OCI-LY7 (cell line): ENCODE measurements around the gene KLHDC10. TPM values are rescaled to one million over a fixed set of nuclear protein-coding genes. Genes with fewer than 3 reads are reported as not detected.

Source experiments
- BruUV-seq: library from RNA; stranded (reverse); fragments of 400-500 nt; replicated peaks from 2 replicates; lab custom pipeline; 2021; lab: Mats Ljungman, UMichigan
- CTCF ChIA-PET: fragments of 300-600 bp; sonication (Branson Sonifier 250); formaldehyde crosslinking; loops from one replicate; lab custom pipeline; 2022; ENCODE audit warnings: antibody characterized with exemption; ENCODE audit not compliant: unreplicated experiment; lab: Charles Lee
- POLR2A ChIA-PET: fragments of 300-600 bp; sonication (Branson Sonifier 250); formaldehyde crosslinking; loops from one replicate; lab custom pipeline; 2022; ENCODE audit warnings: antibody characterized with exemption; lab: Charles Lee
- DNase-seq: peaks from one replicate; pipeline ENCODE4 v3.0.0-alpha.2; 2015; ENCODE audit warnings: low spot score
- H2AFZ ChIP-seq: fragments of 200-600 bp; sonication (generic), shearing (Covaris generic); 2 replicates; pipeline ENCODE4 v1.6.1; 2014; ENCODE audit warnings: mild to moderate bottlenecking, antibody characterized with exemption, low read length, moderate library complexity
- H3K27ac ChIP-seq: fragments of 200-600 bp; sonication (generic); 2 replicates; pipeline ENCODE4 v1.5.1; 2014; ENCODE audit warnings: mixed run types, low read depth, mild to moderate bottlenecking, moderate library complexity, low read length, inconsistent platforms; ENCODE audit not compliant: poor library complexity, severe bottlenecking
- H3K36me3 ChIP-seq: fragments of 200-600 bp; sonication (generic); 2 replicates; pipeline ENCODE4 v1.6.1; 2014; ENCODE audit warnings: mild to moderate bottlenecking, antibody characterized with exemption, low read length, moderate library complexity, mixed read lengths; ENCODE audit not compliant: insufficient read depth
- H3K4me1 ChIP-seq: fragments of 200-600 bp; sonication (generic); 2 replicates; pipeline ENCODE4 v1.5.1; 2014; ENCODE audit warnings: mild to moderate bottlenecking, low read length; ENCODE audit not compliant: insufficient read depth, poor library complexity, severe bottlenecking
- H3K4me2 ChIP-seq: fragments of 200-600 bp; sonication (generic); 2 replicates; pipeline ENCODE4 v1.6.1; 2014; ENCODE audit warnings: mild to moderate bottlenecking, low read length
- H3K4me3 ChIP-seq: fragments of 200-600 bp; sonication (generic); 2 replicates; pipeline ENCODE4 v1.5.1; 2014; ENCODE audit warnings: mild to moderate bottlenecking, low read depth, low read length; ENCODE audit not compliant: poor library complexity, severe bottlenecking
- H3K79me2 ChIP-seq: fragments of 200-600 bp; sonication (generic); 2 replicates; pipeline ENCODE4 v1.6.1; 2016; ENCODE audit warnings: low read depth, mild to moderate bottlenecking, low read length, moderate library complexity, mixed read lengths; ENCODE audit not compliant: insufficient read depth
- H3K9me2 ChIP-seq: fragments of 200-600 bp; sonication (generic); 2 replicates; pipeline ENCODE4 v1.6.1; 2016; ENCODE audit warnings: mild to moderate bottlenecking, low read length, mixed read lengths; ENCODE audit not compliant: insufficient read depth
- H3K9me3 ChIP-seq: fragments of 200-600 bp; sonication (generic); 2 replicates; pipeline ENCODE4 v1.6.1; 2014; ENCODE audit warnings: mild to moderate bottlenecking, mixed run types, low read length, mixed read lengths
- H4K20me1 ChIP-seq: fragments of 200-600 bp; sonication (generic); 2 replicates; pipeline ENCODE4 v1.6.1; 2014; ENCODE audit warnings: mild to moderate bottlenecking, antibody characterized with exemption, low read length, moderate library complexity, mixed read lengths; ENCODE audit not compliant: insufficient read depth
- EZH2phosphoT487 ChIP-seq: fragments of 200-600 bp; sonication (generic); IDR thresholded peaks from 2 replicates; pipeline ENCODE4 v1.6.1; 2018; ENCODE audit warnings: low read depth, borderline replicate concordance, mild to moderate bottlenecking, mixed run types, antibody characterized with exemption, low read length, moderate library complexity, mixed read lengths
- intact Hi-C: fragments of 100-400 bp; cut with micrococcal nuclease; formaldehyde crosslinking; loops from one replicate; pipeline ENCODE4 v1.10.0; 2022; ENCODE audit not compliant: unreplicated experiment
- total RNA-seq, 2 experiments: library from RNA; depleted of rRNA in 1 of 2; stranded (reverse); fragments of >200 nt in 1 of 2; shearing (Covaris generic) in 1 of 2; gene quantifications; 2 replicates each; pipeline ENCODE4 v1.2.3, GENCODE V29; 2014 to 2022
- TF ChIP-seq, protein P1 (sequence below): fragments of 200-600 bp; sonication (generic); conservative IDR thresholded peaks from 2 replicates; pipeline ENCODE4 v1.5.1; 2014; ENCODE audit warnings: mild to moderate bottlenecking, antibody characterized with exemption, low read length, moderate library complexity, mixed read lengths

Gene KLHDC10
- total RNA-seq, 2 experiments from 2014 or later = 15.9 to 21.2 TPM

DNA sequence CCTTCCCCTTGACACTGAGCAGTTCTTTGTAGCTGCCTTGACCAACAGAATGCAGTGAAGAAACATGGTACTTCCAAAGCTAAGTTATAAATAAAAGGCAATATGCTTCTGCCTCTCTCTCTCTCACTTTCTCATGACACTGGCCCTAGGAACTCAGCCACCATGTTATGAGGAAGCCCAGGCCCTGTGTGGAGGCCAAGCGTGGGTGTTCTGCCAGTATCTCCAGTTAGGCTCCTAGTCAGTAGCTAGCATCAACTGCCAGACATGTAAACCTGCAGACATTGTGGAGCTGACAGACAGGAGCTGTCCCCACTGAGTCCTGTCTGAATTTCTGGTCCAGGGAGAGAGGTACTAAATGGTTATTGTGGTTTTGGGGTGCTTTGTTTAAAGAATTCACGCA is 89.7 kb downstream of the KLHDC10 start:
- no peak for DNase-seq
- Histone ChIP-seq H3K27ac (no peak overlapping the region), H2AFZ (no peak overlapping the region), H3K4me2 (no peak overlapping the region), H4K20me1 (no peaks in the 10 kb centered on the region), H3K9me3 (no peaks in the 10 kb centered on the region), H3K4me3 (no peak overlapping the region), H3K9me2 (no peaks in the 10 kb centered on the region), H3K4me1 (no peaks in the 10 kb centered on the region), H3K79me2 (no peaks in the 10 kb centered on the region), H3K36me3 (peaks cover 61% of the 10 kb centered on the region)
- ChIA-PET CTCF (interaction anchor here (0.9 kb wide), 1 partner anchor 18 kb away, joined by 3 read pairs; no protein-coding TSS in a partner anchor), POLR2A (interaction anchor here (1.3 kb wide), 1 partner anchor 10 kb away, joined by 5 read pairs; no protein-coding TSS in a partner anchor)
- intact Hi-C loops = no loop called here
- BruUV-seq = no TSS peak
- no peak for TF ChIP-seq EZH2phosphoT487
- TF ChIP-seq, protein P1, sequence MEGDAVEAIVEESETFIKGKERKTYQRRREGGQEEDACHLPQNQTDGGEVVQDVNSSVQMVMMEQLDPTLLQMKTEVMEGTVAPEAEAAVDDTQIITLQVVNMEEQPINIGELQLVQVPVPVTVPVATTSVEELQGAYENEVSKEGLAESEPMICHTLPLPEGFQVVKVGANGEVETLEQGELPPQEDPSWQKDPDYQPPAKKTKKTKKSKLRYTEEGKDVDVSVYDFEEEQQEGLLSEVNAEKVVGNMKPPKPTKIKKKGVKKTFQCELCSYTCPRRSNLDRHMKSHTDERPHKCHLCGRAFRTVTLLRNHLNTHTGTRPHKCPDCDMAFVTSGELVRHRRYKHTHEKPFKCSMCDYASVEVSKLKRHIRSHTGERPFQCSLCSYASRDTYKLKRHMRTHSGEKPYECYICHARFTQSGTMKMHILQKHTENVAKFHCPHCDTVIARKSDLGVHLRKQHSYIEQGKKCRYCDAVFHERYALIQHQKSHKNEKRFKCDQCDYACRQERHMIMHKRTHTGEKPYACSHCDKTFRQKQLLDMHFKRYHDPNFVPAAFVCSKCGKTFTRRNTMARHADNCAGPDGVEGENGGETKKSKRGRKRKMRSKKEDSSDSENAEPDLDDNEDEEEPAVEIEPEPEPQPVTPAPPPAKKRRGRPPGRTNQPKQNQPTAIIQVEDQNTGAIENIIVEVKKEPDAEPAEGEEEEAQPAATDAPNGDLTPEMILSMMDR = no peak

DNA sequence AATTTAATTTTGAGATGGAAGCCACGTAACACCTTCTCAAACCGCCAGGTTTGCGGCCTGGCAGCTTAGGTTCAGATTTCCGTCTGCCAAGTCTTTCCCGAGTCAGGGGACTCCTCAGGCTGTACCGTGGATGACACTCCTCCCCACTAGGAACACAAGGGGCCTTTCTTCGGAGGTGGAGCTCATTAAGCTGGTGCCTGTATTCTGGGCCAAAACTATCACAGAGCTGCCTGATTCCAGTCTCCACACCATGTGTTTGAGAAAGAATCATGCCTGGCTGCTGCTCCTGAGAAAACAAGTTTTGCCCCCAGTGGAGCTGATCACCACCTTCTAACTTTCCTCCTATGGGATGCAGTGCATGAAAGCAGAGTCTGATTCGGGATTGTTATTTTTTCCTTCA is 90.1 kb downstream of the KLHDC10 start:
- Histone ChIP-seq H3K27ac (no peak overlapping the region), H3K4me2 (no peak overlapping the region), H2AFZ (no peak overlapping the region), H3K79me2 (no peaks in the 10 kb centered on the region), H3K9me3 (no peaks in the 10 kb centered on the region), H3K4me1 (no peaks in the 10 kb centered on the region), H3K36me3 (peaks cover 65% of the 10 kb centered on the region), H3K9me2 (no peaks in the 10 kb centered on the region), H3K4me3 (no peak overlapping the region), H4K20me1 (no peaks in the 10 kb centered on the region)
- no peak for TF ChIP-seq EZH2phosphoT487
- TF ChIP-seq, protein P1 = no peak
- no peak for DNase-seq
- ChIA-PET POLR2A (interaction anchor here (0.9 to 1.3 kb wide), 2 partner anchors 9 to 11 kb away, joined by 3 to 5 read pairs; no protein-coding TSS in a partner anchor), CTCF (interaction anchor here (0.9 kb wide), 1 partner anchor 18 kb away, joined by 3 read pairs; no protein-coding TSS in a partner anchor)
- BruUV-seq = no TSS peak
- intact Hi-C loops = no loop called here

DNA sequence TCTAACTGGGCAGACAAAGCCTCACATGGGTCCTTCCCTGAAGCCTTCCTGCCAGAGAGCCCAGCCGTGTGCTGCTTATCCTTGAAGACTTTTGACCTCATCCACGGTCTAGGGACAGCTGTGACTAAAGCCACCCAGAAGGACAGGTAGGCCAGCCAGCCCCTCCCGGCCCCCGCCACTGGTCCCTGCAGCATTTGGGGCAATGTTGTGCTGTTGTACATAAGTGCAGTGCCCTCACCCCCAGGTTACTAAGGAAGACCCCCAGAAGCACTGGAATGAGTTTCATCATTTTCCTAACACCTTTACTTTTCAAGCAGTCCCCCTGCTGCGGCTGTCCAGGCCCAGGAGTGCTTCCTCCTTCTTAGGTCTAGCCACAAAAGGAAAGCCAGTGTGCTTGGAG is 91.9 kb downstream of the KLHDC10 start:
- no peak for TF ChIP-seq EZH2phosphoT487
- TF ChIP-seq, protein P1 = no peak
- H4K20me1 ChIP-seq = no peaks in the 10 kb centered on the region
- ChIA-PET CTCF (no interaction called here), POLR2A (no interaction called here)
- H3K9me3 ChIP-seq = no peaks in the 10 kb centered on the region
- H3K4me3 ChIP-seq = no peak overlapping the region
- peaks cover 81% of the 10 kb centered on the region for H3K36me3 ChIP-seq
- H3K27ac ChIP-seq = no peak overlapping the region
- no peaks in the 10 kb centered on the region for H3K9me2 ChIP-seq
- H2AFZ ChIP-seq = no peak overlapping the region
- H3K79me2 ChIP-seq = no peaks in the 10 kb centered on the region
- no peaks in the 10 kb centered on the region for H3K4me1 ChIP-seq
- no peak overlapping the region for H3K4me2 ChIP-seq
- BruUV-seq = no TSS peak
- no peak for DNase-seq
- intact Hi-C loops = no loop called here
